Activated CD4-positive, CD25-positive, alpha-beta regulatory T cell treated with anti-CD3 and anti-CD28 coated beads, Interleukin-2, amount 50 U/mL, for 72 hours (primary cell): ENCODE measurements around the gene PRG3.
"Not testable (repeated sequence)": the region's sequence is repeated elsewhere in the genome, so short reads cannot be mapped to it uniquely, and the experiment has no call there.

ENCODE experiments used
- DNase-seq: peaks from one replicate; pipeline ENCODE4 v3.0.0; 2021

Gene PRG3

DNA sequence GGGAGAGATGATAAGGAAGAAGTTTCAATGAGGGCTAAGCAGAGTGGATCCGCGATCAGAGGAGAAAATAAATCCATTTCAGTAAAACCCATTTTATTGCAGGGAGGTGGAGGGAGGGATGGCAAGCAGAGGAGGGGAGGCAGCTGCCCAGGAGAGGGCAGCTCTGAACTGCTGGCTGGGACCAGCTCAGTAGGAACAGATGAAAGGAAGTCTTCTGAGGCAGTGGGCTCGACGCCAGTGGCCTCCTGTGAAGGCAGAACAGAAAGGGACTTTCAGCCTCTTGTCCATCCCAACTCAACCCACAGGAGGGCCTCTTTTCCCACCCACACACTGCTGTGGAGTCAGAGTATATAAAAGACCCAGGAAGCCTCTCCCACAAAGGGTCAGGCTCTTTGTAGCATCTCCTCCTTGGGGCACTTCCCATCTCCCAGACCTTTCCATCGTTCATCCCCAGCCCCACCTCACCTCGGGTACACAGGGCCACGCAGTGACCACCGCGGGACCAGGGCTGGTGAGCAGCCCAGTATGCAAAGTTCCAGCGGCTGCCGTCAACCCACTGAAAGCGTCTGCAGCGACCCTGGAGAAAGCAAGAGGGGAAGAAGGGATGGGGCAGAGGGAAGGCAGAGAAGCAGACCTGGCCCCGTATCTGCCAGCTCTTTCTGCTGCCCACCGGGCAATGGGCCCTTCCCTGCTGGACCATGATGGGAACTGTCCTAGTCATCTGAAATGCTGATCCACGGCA, 6.5 kb upstream of the PRG3 start:
- DNase-seq = no peak

DNA sequence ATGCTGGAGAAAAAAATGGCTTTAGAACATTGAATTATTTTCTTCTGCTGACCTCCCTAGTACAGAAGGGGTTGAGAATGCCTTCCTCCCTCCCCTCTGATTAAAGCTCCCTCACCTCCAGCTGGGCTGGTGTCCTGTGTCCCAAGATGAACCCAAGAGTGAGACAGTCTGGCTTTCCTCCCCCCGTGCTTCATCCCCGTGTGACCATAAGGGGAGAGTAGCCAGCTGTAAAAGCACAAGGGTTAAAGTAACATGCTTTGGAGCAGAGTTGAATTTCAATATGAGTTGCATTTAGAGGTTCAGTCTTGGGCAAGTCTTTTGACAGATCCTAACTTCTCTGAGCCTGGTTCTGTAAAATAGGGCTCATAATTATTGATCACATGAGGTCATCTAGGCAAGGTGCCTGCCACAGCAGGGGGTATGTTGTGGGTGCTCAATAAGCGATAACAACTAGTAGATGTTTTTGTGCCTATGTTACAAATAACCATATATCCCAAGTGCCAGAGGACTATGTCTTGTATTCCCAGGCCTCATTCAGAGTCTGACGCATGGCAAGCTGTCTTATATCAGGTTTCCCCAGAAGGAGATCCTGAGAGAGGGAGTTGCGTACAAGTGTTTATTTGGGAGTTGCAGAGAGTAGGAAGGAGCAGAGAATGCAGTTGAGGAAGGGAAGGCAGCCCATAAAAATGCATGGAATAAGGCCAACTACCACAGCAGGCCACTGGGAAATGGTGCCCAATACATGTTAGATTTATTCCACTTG, 5.4 kb upstream of the PRG3 start:
- DNase-seq = no peak

DNA sequence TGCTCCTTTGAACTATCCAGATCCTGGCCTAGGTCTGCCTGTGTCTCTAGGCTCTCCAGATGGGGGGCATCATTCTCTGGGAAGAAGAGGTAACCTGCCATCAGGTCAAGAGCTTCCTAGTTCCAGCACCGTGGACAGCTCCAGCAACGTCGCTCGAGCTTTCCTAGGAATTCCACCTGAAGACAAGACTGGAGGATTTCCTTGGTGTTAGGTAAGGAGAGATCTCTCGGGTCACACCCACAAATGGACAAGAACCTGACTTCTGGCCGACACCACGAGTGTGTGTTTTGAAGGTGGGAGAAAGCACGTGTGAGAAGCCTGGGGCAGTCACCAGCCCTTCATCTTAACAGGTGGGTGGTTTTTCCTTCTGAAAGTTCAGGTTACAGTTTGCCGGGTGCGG, 1.2 kb downstream of the PRG3 start:
- no peak for DNase-seq

DNA sequence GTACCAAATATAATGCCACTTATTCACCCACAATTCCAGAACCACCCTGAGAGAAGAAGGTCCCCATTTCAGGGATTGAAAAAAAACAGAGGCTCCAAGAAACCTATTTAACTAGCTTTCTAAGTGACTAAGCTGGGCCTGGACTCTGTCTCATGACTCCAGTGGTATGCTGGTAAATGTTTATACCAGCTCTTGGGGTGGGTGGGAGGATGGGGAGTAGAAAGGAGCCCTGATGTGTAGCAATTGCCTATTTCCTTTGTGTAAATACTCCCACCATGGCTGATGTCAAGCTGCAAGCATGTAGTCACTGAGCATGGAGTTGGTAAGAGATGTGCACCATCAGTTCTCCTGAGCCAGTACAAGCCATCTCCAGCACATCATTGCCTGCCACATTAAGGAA, 2.8 kb downstream of the PRG3 start:
- DNase-seq = no peak

DNA sequence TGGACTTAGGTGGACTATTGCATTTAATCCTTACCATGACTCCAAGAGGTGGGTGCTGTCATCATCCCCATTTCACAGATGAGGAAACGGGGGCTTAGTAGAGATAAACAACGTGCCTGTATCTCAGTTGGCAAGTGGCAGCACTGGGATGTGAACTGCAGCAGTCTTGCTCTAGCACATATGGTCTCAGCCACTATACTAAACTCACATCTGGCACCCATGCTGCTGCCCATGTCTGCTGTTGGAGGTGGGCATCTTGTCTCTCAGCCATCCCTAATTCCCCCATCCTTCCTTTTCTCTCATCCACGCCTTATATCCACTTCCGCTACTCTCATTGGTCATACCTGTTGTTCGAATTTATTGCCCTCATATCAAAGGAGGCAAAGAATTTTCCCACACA, 3.8 kb downstream of the PRG3 start:
- no peak for DNase-seq

DNA sequence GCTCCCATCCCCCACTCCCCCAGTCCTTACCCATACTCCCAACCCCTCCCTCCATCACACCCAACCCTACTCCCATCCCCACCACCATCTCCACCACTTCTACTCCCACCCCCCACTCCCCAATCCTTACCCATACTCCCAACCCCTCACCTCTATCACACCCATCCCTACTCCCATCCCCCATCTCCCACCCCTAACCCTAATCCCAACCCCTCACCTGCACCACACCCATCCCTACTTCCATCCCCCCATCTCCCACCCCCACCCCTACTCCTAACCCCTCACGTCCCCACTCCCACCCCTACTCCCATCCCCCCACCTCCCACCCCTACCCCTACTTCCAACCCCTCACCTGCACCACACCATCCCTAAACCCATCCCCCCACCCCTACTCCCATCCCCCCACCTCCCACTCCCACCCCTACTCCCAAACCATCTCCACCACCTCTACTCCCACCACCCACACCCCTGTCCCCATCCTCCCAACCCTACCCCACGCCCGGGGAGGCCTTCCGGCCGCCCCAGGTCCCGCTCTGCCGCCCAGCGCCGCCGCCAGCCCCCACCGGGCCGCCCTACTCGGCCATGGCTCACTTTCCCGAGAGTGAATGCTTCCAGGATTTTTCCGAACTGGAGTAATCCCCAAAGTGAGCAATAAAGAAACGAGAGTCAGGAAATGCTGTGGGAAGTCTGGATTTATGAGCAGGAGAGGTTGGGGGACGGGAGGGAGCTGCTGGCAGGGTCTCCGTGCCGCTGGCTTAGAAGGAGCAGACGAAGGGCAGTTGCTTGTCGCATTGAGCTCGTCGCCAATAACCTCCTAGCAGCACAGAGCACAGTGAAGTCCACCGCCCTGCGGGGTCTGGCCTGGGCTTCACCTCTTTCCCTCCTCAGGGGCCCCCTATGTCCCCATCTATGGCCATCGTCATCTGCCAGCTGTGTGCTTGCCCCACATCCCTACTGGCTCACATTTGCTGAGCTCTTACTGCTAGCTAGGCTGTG, 4.6 kb downstream of the PRG3 start:
- no peak for DNase-seq

DNA sequence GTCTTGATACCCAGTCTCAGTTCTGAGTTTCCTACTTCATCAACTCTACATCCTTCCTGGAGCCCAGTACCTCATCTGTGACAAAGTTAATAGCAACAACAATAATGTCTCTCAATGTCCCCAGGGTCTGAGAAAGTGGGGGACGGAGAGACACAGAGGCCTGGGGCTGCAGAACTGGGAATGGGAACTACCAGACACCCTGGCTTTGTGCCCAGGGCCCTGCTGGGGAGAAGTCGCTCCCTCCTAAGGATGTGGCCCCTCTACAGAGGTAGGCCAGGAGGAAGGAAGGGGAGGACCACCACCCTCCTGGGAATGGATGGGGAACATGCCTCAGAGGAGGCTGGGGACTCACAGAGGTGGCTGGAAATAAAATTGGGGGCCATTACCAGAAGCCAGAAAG, 5.5 kb downstream of the PRG3 start:
- no peak for DNase-seq

DNA sequence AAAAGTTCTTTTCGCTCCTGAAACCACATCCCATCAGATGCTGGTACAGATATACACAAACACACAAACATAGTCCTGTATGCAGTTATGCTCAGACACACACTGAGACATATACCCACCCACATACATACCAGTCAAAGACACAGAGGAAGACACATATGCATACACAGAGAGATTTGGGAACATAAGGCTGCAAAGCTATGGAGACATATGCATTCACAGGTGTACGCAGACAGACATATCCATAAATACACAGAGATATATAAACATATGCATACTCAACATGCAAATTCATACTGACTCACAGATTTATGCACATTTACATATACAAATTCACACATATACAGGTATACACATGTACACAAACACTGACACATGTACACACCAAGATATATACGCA, 6.0 kb downstream of the PRG3 start:
- DNase-seq = no peak

DNA sequence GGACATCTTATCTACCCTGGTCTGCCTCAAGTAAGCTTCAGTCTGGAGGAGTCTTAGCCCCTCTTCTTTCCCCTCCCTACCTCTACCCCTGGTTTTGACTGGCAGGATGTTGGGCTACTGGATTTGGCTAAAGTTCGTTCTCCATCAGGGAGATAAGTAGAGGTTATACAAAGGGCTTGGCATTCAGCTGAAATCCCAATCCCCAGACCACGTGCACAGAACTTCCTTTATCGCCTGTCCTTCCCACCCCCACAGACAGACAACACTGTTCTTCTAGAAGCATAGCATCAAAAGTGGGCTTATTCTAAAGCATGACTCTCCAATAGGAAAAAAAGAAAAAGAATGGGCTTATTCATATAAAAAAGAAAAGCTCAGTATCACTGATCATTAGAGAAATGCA, 7.8 kb downstream of the PRG3 start:
- DNase-seq = no peak

DNA sequence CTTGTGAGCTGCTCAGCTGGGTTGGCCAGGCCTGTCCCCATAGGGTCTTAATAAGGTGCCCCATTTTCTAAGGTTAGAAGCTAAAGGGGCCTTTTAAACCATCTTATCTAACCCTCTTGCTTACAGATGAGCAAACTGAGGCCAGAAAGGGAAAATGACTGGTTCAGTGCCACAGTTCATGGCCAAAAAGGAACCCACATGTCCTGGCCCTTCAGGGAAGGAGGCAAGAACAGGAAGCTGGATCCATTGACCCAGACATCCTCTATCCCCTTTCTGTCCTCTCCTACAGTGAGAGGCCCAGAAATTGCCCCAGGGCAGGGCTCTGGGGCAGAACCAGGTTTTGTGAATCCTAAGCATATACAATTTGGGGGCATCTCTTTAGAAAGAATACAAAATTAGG, 10.0 kb downstream of the PRG3 start:
- no peak for DNase-seq

DNA sequence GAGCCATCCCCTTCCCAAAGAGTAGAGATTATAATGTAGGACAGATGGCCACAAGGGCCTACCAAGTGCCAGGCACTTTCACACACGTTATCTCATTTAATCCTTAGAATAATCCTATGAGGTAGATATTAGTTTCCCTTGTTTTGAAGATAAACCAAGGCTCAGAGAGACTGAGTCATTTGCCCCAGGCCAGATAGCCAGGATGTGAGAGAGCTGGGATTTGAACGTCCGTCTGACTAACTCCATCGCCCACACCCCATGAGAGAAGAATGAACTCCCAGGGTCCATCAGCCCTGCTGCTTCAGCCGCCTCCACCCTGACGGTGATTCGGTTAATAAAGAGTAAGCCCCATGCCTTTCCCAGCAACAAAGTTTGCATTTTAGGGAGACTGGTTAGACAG, 10.7 kb downstream of the PRG3 start:
- DNase-seq = no peak

DNA sequence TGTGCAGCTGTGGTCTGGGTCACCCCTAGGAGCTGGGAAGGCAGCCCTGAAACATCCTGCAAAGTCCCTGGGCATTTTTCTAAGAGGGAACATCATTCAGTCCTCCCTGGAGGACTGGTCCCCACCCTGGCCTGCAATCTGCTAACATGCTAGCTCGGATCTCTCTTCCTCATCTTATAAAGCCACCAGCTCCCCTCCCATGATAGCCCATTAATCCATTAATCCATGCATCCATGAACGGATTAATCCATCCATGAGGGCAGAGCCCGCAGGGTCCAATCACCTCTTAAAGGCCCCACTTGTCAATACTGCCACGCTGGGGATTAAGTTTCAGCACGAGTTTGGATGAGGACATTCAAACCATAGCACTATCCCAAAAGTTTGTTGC, 12.1 kb downstream of the PRG3 start:
- no peak for DNase-seq

DNA sequence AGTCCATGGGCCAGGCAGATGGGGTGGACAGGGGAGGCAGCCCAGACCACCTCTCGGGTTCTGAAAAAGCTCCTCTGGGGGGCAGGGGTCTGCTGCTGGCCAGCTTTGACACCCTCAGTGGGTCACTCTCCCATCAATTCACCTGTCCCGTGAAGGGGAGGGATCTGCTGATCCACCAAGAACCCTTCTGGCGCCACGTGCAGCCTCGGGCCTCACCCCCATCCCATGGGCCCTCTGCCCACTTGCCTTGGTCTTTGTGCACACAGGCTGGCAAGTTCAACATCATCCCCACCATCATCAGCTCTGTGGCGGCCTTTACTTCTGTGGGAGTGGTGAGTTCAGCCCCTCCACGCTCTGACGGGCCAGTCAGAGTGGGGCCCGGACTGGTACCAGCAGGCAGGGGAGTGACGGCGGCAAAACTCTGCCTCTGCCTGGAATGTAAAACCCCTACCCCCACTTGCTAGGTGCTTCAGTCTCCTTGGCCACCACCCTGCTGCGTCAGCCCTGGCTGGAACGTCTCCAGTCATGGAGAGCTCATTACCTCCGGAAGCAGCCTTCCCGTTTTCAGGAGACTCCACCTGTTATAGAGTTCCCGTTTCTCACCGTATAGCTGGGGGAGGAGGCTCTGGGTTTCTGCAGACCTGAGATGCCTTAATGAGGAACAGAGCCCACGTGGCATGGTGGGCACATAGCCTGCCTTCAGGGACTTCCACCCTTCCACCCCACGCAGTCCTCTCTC, 12.7 kb downstream of the PRG3 start:
- DNase-seq = no peak

DNA sequence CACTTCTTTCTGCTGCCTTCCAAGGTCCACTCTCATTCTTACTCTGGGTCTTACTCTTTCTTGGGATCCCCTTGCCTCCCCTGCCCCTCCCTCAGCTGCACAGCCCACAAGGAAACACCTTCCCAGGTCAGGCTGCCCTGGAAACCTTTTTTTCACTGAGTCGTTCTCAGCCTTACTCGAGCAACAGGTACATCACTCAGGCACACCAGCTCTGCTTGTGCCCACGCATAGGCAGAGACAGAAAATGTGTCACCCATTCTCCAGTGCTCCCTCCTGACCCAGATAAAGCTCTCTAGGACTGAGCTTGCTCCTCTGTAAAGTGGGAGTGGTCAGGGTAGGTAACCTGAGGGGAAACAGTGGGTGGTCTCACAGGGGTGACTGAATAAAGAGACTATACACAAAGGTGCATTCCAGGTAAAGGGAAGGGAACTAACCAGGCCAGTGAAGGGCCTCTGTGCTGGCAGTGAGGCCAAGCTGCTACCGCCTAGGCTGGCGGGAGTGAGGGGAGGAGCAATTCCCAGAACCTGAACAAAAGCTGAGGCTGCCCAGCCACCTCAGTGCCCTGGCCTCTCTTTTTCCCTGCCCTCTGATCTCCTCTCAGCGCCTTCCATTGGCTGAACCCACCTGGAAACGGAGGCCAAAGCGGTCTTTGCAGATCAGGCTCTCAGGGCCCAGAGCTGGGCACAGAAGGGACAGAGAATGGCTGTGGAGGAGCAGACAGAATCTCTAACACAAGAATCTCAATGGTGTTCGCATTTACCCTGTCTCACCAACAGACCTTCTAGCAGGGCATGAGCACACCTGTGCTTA, 15.9 kb downstream of the PRG3 start:
- no peak for DNase-seq

DNA sequence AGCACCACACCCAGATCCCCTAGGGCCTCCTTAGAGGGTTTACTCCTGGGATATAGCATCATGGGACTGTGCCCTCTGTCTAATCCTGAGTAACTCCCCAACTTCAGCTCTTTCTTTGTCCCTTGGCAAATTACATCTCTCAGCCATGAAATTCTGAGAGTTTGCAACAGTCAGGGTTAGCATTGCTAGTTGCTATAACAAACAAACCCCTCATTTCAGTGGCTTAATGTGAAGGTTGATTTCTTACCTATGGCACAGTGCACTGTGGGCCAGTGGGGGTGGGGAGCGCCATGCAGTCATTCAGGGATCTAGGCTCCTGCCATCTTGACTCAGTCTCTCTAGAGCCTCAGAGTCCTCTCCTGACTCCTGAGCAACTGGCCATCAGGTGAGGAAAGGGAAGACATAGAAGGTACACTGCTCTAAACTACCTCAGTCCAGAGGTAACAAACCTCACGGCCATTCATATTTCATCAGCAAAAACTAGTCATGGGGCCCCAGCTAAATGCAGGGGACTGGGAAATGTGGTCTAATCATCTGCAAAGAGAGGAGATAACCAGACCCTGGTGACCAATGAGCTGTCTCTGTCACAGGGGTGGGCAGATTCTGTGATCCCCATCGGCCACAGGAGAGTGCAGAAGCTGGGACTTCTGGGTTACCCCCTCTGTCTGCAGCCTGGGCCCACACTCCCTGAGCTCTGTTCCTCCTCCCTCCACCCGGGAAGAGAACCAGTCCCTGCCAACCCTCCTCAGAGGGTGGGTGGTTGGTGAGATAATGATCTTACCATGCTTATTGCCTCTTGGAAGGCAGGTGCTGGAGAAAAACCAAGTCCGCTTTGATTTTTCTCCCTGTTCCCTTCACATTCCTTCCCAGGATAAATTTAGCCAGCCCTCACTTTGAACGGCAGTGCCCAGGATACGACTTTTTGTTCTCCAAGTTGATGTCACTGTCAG, 17.5 kb downstream of the PRG3 start:
- no peak for DNase-seq

DNA sequence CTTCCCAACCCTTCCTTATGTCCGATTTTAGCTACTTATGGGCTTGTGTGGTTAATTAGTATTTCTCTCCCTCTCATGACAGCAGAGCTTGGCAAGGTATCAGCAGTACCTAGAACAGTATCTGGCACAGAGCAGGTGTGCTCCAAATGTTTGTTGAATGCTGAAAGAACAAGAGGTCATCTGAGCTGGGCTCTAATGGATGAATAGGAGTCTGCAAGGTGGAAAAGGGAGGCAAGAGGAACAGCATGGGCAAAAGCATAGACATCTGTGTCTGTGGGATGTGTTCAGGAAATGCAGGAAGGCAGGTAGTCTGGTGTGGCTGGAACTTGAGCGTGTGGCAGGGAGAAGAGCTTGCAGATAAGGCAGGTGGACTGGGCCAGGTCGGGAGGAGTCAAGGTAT, 19.0 kb downstream of the PRG3 start:
- DNase-seq = no peak

DNA sequence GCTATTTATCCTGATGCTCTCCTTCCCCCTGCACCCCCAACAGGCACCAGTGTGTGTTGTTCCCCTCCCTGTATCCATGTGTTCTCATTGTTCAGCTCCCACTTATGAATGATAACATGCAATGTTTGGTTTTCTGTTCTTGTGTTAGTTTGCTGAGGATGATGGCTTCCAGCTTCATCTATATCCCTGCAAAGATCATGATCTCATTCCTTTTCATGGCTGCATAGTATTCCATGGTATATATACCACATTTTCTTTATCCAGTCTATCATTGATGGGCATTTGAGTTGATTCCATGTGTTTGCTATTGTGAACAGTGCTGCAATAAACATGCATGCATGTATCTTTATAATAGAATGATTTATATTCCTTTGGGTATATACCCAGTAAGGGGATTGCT, 19.5 kb downstream of the PRG3 start:
- not testable (repeated sequence) for DNase-seq

DNA sequence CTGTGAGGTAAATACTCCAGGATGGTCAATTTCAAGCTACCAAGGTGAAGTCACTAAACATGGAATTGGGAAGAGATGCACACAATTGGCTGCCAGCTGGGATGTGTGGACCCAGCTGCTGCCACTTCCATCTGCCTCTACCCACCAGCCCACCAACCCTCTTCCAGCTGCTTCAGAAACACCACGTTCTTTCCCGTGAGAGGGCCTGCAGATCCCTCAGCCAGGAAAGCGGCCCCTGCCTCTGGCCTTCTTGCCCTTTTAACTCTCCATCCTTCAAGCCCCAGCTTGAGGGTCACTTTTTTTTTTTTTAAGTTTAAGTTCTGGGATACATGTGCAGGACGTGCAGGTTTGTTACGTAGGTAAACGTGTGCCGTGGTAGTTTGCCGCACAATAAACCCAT, 20.0 kb downstream of the PRG3 start:
- no peak for DNase-seq

DNA sequence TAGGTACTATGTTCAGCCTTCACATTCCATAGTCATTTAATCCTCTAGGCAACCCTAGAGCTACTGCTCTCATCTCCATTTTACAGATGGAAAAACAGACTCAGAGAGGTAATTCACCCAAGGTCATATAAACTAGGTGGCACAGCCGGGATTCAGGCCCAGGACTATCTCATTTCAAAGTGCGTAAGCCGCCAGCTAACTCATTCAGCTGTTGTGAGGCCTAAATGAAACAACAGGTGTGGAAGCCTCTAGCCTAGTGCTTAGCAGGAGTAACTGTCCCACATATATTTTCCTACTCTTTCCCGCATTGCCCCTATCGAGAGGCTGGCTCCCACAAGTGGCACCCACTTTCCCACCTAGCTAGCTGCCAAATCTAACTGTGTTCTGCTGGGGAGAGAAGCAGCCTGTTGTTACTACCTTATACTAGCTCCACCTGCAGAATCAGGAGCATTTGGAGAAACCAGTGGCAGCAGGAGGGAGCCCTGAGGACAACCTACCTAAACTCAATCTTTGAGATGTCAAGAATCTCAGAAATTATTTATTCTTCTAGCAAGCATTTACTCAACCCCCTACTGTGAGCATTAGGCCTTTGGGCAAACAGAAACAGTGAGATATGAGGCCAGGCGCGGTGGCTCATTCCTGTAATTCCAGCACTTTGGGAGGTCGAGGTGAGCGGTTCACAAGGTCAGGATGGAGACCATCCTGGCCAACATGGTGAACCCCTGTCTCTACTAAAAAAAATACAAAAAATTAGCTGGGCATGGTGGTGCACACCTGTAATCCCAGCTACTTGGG, 20.9 kb downstream of the PRG3 start:
- no peak for DNase-seq

DNA sequence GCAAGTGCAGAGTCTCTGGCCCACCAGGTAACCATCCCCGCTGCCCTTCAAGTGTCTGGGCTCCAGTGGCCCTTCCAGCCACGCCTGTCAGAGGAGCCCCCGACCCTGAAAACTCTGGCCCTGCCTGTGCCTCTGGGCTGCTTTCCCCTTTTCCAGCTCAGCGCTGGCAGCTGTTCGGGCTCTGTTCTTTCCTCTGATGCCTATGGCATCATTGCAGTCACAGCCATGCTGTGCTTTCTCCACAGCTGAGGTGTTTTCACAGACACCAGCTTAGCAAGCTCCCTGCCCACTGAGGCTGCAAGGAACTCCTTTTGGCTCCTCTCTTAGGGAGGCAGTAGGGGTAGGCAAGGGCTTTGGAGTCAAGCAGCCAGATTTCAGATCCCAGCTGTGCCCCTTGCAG, 21.6 kb downstream of the PRG3 start:
- DNase-seq = no peak
